ENCODE results near the gene GMEB2. TPM values are rescaled to one million over a fixed set of nuclear protein-coding genes. Genes with fewer than 3 reads are reported as not detected.

The GMEB2 gene
- total RNA-seq, 1 experiment from 2014 or later, result 14.3 TPM

DNA sequence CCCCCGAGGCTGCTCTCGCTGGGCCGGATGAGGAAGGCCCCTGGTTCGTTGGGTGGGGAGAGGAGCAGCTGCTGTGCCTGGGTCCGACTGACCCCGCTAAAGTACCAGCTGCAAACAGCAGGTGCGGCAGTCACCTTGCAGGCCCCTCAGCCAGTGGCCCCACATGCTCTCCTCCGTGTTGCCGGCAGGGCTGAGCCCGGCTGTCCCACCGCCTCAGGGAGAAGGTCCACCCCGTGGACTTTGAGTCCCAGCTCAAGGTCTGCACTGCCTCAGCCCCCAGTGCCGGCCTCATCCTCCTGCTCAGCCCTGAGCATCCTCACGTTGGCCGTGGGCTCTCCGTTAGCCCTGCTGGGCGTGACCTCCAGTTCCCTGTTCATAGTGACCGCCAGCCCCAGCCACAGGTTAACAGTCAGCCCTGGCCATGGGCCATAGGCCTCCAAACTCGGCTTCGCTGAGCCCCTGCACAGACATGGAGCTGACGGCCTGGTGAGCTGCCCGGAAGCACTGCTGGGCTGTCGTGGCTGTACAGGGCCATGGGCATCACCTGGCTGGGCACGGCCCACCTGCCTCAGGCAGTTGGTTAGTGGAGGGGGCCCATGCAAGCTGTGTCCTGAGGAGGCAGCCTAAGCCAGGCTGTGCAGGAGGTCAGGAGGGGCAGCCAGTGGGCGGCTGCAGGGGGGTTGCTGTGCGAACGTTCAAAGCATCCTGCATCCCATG is 82.5 kb downstream of the GMEB2 start:
- Histone ChIP-seq H2AK5ac (ENCODE audit: insufficient read length, low read length) (no peak overlapping the region), H4K20me1 (ENCODE audit: control insufficient read depth, insufficient read depth, insufficient read length) (peaks cover 3% of the 10 kb centered on the region), H3K23ac (ENCODE audit: insufficient read length, low read depth, low read length) (no peak overlapping the region), H3K27ac (ENCODE audit: insufficient read length, low read depth, low read length) (no peak overlapping the region), H3K23me2 (ENCODE audit: insufficient read length, low read depth, low read length, poor library complexity, severe bottlenecking) (no peaks in the 10 kb centered on the region), H2BK12ac (ENCODE audit: insufficient read length, low read depth, low read length) (no peak overlapping the region), H3K9me3 (ENCODE audit: control insufficient read depth, low read depth, low read length) (no peaks in the 10 kb centered on the region), H2BK5ac (ENCODE audit: insufficient read length, low read length) (no peak overlapping the region), H3T11ph (ENCODE audit: low read length) (no peak overlapping the region), H3K4me2 (ENCODE audit: insufficient read depth, insufficient read length, low read length) (no peak overlapping the region), H4K5ac (ENCODE audit: insufficient read length, low read depth, low read length) (no peak overlapping the region), H2BK15ac (ENCODE audit: low read depth, low read length) (no peak overlapping the region), H2BK20ac (ENCODE audit: low read depth, low read length, poor library complexity, severe bottlenecking) (no peak overlapping the region), H3K27me3 (ENCODE audit: insufficient read depth, low read length) (no peaks in the 10 kb centered on the region), H2AFZ (ENCODE audit: low read length) (no peak overlapping the region), H4K8ac (replicated peaks; ENCODE audit: insufficient read length, low read depth, low read length) (no peak overlapping the region), H3K14ac (ENCODE audit: insufficient read depth, low read length) (no peak overlapping the region), H3K56ac (ENCODE audit: insufficient read length, low read depth, low read length) (no peak overlapping the region), H2BK120ac (ENCODE audit: low read depth, low read length, poor library complexity, severe bottlenecking) (no peak overlapping the region), H3K79me2 (ENCODE audit: insufficient read depth, low read length) (no peaks in the 10 kb centered on the region), H3K4ac (ENCODE audit: low read depth, low read length) (no peak overlapping the region), H3K9ac (ENCODE audit: extremely low read depth, insufficient read length, low read length) (no peak overlapping the region), H3K18ac (ENCODE audit: insufficient read length, low read depth, low read length) (no peak overlapping the region), H4K91ac (ENCODE audit: insufficient read length, low read depth, low read length) (no peak overlapping the region), H3K79me1 (ENCODE audit: insufficient read depth, low read depth, low read length, poor library complexity, severe bottlenecking) (no peaks in the 10 kb centered on the region), H3K4me1 (ENCODE audit: insufficient read depth, low read length) (no peaks in the 10 kb centered on the region; the same call in 1 of the 2 replicates)
- H3K4me1 Mint-ChIP-seq, result peaks cover 5 to 21% of the 10 kb centered on the region in 2 experiments
- no CpG with 5 or more reads among the region's 27 CpGs for WGBS (ENCODE audit: extremely low coverage, insufficient read length, low lambda C conversion rate)
- no peak overlapping the region for H3K27ac Mint-ChIP-seq
- H3K4me3 Mint-ChIP-seq, result no peak overlapping the region
- DNase-seq, result no peak
- no peaks in the 10 kb centered on the region for H3K9me3 Mint-ChIP-seq
- TF ChIP-seq, protein P1, sequence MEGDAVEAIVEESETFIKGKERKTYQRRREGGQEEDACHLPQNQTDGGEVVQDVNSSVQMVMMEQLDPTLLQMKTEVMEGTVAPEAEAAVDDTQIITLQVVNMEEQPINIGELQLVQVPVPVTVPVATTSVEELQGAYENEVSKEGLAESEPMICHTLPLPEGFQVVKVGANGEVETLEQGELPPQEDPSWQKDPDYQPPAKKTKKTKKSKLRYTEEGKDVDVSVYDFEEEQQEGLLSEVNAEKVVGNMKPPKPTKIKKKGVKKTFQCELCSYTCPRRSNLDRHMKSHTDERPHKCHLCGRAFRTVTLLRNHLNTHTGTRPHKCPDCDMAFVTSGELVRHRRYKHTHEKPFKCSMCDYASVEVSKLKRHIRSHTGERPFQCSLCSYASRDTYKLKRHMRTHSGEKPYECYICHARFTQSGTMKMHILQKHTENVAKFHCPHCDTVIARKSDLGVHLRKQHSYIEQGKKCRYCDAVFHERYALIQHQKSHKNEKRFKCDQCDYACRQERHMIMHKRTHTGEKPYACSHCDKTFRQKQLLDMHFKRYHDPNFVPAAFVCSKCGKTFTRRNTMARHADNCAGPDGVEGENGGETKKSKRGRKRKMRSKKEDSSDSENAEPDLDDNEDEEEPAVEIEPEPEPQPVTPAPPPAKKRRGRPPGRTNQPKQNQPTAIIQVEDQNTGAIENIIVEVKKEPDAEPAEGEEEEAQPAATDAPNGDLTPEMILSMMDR (conservative IDR thresholded peaks at IDR 0.05), result no peak
- H3K27me3 Mint-ChIP-seq (ENCODE audit: low read depth), result no peaks in the 10 kb centered on the region
- no peaks in the 10 kb centered on the region for H3K36me3 Mint-ChIP-seq (ENCODE audit: insufficient read depth in 1 of 3, low read depth in 3 of 3)
